Activated CD8-positive, alpha-beta memory T cell treated with anti-CD3 and anti-CD28 coated beads, Interleukin-2, amount 50 U/mL, for 4 hours (primary cell): Measurements from ENCODE around the gene STXBP1.

Experiments
- DNase-seq: peaks from one replicate; pipeline ENCODE4 v3.0.0-alpha.2; 2020

Gene STXBP1

DNA sequence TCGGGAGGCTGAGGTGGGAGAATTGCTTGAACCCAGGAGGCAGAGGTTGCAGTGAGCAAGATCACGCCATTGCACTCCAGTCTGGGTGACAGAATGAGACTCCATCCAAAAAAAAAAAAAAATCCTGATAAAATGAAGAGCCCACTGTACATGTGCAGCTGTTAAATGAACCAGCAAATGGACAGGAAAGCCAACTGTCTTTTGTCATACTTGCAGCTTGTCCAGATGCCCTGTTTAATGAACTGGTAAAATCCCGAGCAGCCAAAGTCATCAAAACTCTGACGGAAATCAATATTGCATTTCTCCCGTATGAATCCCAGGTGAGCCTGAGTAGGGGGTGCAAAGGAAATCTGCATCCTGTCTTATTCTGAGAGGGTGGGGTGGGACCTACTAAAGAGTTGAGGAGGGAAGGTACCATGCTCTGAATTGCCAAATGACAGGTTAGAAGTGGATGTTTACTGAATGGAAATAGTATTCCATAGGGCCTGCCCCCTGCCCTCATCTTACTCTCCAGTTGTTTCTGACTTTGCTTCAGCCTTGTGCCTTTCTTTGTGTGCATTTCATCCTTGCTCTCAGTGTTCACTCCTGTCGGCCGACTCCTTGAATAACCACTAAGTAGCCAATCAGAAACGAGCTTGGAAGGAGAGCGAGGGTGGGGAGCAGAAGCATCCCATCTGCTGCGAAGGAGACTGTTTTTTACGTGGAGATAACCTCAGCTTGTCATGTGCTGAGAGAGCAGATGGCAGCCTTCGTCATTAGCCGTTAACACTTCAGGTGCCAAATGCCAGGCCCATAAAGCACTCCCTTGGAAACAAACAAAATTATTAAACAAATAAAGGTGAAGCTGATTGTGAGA lies 49.0 kb downstream of the STXBP1 start:
- DNase-seq = no peak

DNA sequence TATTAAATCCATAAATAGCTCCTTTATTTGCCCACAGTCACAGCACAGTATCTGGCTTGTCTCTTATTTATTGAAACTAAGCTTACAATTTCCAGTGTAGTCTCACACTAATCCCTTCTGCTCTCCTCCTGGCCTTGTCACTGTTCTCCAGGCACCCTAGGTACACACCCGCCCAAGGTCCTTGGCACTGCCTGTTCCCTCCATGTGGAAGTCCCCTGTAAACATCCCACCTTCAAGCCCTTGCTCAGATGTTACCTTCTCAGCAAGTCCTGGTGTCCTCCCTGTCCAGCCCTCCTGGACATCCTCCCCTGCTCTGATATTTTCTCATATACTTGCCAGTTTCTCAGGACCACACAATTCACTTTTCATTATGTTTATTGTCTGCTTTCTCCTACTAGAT lies 50.5 kb downstream of the STXBP1 start:
- DNase-seq = no peak

DNA sequence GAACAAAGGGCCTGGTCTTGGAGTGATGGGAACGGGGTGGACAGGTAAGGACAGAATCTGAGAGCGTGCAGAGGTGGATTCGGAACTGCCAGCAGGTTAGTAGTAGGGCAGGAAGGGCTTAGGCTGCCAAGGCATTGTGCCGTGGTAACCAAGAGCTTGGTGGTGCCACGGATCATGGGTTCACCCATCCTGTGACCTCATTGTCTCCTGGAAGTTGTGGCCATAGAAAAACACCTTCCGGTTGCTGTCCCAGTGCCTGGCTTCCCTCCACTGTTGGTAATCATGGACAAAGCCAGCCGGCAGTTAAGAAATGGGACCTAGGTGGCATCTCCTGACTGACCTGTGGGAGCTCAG lies 52.2 kb downstream of the STXBP1 start:
- no peak for DNase-seq

GRCh38 chr9:127664678-127665507 lies 52.8 kb downstream of the STXBP1 start:
- no peak for DNase-seq

DNA sequence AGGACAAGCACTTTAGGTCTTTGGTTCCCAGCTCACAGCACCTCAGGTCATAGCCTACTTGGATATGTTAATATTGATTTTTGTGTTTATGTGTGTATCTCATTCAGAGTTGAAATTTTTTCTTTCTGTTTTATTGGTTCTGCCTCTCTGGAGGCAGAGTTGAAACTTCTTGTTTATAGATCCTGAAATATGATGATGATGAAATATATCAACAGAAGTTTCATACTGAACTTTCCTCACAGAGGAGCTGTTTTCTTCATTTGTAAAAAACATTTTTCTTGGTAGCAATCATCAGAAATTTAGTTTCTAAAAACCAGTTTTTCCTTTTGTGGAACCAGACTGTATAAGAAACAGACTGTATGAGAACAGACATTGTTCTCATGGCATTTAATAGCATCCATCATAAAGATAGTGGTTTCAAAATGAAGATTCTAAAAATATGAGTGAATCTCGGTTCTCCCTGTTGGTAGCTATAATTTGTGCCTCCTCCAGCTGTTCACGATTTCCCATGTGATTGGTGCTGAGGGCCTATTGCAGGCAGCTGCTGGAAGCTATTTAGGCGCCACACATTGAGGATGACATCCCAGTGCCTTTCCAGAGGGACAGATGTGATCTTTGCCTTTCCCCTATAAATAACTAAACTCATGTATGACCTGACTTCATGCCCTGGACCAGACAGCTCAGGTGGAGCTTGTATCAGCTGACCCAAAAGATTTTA lies 55.2 kb downstream of the STXBP1 start:
- no peak for DNase-seq

GRCh38 chr9:127667906-127668305 lies 55.8 kb downstream of the STXBP1 start:
- no peak for DNase-seq

DNA sequence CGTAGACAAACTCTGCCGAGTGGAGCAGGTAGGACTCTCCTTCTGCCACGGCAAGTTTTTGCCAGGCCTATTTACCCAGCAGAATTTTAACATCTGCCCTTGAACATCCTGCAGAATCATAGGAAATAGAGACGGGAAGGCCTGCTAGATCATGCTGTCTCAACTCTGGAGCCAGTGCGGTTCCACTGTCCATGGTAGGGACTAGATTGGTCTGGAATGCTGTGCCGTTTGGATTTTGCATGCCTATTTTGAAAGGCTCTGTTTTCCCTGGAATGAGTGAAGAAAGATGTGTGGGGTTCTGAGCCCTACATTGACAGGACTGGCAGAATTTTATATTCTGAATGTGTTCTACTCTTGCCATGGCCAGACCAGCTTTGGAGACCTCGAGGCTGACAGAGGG lies 61.2 kb downstream of the STXBP1 start:
- no peak for DNase-seq

DNA sequence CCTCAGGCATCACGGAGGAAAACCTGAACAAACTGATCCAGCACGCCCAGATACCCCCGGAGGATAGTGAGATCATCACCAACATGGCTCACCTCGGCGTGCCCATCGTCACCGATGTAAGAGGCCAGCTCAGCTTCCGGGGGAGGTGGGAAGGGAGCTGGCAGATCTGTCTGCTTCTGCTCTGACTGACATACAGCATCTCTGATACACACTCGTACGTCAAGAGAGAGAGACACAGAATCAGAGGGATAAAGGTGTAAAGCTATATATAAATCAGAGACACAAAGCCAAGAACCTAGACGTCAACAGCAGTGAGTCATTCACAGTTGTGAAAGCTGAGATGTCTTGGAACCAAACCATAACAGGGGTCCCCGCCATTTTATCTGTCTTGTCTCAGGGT lies 64.6 kb downstream of the STXBP1 start:
- no peak for DNase-seq

GRCh38 chr9:127679506-127679905 lies 67.4 kb downstream of the STXBP1 start:
- no peak for DNase-seq

GRCh38 chr9:127680226-127680625 lies 68.1 kb downstream of the STXBP1 start:
- no peak for DNase-seq

DNA sequence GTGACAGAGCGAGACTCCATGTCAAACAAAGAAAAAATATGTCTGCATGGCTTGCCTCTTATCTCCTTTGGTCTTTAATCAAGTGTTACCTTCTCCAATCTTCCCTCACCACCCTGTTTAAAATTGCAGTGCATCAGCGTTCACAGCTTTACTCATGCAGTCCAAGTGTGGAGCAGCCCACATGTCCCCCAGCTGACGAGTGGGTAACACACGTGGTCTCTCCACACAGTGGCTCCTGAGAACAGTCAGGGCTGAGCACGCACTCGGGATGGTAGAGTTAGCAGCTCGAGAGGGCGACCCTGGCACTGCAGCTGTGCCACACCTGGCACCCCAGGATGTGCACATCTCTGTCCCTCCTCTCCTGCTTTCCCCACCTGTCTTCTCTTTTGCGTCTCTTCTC lies 68.8 kb downstream of the STXBP1 start:
- DNase-seq = no peak

DNA sequence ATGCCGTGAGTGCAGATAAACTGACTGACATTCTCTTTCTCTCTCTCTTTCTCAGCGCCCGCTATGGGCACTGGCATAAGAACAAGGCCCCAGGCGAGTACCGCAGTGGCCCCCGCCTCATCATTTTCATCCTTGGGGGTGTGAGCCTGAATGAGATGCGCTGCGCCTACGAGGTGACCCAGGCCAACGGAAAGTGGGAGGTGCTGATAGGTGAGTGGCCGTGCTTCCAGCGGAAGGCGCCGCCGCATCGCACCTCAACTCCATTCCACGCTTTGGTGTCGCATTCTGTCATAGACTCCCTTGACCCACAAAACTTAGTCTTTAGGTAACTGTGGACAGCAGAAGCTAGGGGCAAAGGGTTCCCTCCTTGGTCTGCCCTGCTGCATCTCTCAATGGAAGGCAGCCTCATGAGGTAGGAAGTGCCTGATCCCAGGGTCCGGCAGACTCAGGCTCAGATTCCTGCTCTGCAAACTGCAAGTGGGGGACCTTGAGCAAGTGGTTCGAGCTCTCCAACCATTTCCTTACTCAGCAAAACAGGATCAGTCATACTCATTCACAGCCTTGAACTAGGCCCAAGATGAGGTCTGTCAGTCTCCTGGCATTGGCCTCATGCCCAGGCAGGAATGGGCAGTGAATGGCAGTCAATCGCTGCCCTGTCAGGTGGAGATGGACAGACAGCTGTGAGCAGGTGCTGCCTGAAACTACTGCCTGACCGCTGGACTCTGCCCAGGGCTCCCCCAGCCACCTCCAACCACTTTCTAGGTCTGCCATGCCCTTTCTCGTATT lies 70.5 kb downstream of the STXBP1 start:
- DNase-seq = no peak

DNA sequence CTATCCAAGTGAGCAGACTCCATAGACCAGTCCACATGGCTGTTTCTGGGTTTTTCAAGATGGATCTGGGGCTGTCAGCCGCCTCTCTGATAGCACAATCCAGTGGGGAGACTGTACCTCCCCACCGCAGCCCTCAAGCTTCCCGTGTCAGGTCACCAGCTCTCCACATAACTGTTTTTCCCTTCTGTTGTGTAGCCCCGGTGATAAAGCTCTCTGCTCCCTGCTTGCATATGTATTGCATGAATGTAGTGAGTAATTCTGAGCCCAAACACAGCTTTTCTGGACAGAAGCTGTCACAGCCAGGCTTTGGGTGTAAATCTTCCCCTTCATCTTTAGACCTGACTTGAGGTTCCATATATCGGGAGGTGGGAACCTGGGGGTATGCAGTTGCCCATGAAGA lies 71.6 kb downstream of the STXBP1 start:
- DNase-seq = no peak

- no peak for DNase-seq
Observed at GRCh38 chr9:127684576-127684975, 72.5 kb downstream of the STXBP1 start.

DNA sequence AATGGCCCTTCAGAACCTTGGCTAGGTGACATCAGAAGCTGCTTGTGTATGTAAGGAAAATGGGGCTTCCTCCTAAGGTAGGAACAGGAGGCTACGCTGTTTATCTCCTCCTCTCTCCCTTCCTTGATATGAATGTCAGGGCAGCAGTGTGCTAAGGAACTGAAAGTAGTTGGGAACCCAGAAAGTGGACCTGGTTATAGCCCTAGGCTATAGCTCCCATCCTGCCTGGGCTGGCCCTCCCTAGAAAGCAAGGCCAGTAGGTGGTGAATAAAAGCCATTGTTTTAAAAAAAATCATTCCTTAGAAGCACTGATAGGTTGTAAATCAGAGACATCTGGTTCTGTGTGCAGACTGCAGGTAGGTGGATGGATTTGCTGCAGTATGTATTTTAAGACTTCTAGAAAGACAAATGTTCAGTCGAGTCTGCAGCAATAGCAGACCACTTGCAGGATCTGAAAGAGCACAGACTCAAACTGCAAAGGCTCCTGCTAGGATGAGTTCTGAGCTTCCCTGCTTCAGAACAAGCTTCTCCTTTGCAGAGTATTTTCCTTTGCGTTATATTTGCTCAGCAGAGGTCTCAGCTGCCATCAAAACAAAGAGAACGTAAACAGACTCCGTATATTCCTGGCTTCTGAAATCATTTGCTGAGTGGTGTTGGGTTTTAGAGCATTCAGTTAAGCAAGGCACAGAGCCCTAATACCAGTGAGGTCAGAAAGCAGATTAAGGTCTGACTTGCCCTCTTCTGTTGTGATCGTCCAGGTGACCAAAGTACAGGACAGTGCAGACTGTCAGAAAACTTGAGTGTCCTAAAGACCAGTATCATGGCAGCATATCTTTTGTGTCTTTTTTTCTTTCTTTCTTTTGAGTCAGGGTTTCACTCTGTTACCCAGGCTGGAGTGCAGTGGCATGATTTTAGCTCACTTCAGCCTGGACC lies 74.7 kb downstream of the STXBP1 start:
- DNase-seq = no peak

DNA sequence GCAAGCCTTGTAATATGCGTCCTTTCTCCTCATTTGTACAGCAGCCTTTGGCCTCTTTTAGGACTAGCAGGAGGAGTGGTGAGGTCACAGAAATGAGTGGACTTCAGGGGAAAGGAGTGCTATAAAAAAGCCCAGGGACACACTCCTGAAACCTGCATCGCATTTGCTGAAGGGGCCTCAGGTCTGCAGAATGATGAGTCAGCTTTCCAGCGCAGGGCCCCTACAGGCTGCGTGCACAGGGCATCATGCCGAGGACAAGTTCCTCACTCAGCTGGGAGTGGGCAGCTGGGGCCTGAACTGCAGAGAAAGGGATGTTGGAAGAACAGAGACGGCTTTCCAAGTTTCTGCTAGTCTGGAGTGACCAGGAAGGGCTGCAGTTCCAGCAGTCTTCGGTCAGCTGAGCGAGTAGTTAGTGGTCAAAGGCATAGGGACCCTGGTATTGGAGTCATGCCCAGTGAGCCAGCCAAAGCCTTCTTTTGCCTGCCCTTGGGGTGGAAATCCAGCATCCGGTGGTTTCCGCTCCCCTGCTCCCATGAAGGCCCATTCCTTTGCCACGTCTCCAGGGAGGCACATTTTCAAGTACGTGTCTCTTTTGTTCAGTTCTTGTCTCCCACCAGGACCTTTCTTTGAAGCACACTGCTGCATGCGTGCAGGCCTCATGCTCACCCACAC lies 77.4 kb downstream of the STXBP1 start:
- DNase-seq = no peak

- no peak for DNase-seq
Observed at GRCh38 chr9:127690735-127691134, 78.7 kb downstream of the STXBP1 start.

DNA sequence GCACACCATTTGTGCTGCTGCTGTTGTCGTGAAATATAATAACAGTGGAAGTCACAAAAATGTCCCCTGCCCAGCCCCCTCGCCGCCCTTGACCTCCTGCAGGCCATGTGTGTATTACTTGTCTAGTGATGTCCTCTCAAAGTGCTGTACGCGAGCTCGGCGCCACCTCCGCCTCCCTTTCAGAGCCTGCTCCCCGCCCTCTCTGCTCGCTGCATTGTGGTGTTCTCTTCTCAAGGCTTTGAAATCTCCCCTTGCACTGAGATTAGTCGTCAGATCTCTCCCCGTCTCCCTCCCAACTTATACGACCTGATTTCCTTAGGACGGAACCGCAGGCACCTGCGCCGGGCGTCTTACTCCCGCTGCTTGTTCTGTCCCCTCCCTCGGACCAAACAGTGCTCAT lies 80.0 kb downstream of the STXBP1 start:
- DNase-seq = no peak

- DNase-seq = no peak
Observed at GRCh38 chr9:127693143-127693542, 81.1 kb downstream of the STXBP1 start.

- DNase-seq = no peak
Observed at GRCh38 chr9:127693697-127694096, 81.6 kb downstream of the STXBP1 start.
